HG02798 (cell line): ENCODE measurements around the gene DEDD2.

Experiments
- ATAC-seq: cut with Tn5 transposase; IDR thresholded peaks from one replicate; pipeline ENCODE4 v1.9.1; 2021; ENCODE audit warnings: mild to moderate bottlenecking; ENCODE audit not compliant: unreplicated experiment, poor library complexity

The DEDD2 gene

DNA sequence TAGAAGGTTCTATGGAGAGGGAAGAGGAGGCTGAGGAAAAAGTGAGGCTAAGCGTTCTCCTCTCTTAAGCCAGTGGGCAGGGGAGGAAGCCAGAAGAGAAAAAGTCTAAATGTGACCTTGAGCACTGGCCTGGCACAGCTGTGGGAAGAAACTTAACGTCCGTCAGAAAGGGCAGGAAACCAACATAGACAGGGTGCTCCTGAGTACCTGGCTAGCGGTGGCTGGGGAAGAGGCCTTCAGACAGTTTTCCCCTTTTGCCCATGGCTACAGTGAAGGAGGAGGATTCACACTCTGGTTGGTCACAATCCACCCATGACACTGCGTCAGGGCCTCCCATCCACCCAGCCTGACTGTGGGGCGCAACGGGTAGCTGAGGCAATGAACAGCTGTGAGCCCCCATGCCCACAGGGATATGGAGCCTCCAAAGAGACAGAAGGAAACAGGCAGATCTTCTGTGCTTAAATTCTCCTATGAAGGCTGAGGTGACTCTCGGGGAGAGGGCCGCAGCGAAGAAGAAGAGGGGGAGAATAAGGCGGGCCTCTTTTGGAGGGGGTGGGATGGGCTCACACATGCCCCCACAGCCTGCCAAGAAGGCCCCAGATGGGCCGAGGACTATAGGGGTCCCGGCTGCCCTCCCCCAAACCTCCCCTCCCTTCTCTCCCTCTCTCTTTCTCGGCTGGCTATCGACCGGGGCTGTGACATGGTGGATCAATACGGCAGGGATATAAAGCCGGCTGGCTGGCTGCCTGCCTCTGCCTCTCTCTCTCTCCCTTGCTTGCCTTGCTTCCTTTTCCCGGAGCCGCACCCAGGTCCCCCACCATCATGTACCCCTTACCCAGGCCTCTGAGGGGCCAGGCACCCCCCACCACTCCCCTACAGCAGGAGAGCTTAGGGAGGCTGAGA, 65.4 kb downstream of the DEDD2 start:
- no peak for ATAC-seq

DNA sequence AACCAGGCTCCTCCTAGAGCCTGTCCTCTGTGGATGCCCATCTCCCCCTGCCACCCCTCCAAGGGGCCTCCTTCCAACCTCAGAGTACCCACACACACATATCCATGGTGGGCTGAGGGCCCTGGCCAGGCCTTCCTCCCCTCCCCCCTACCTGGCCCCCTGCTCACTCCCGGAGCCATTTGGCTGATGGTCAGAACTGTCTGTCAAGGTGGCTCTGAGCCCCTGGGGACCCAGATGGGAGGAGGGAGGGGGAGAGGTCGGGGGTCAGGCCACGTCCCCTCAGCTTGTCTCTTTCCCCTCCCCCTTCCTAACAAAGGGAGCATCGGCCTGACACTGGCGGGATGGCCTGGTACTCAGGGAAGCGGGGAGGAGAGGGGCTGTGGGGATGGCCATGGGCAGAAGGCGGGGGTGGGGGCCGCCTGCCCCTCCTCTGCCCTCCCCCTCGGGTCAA, 66.5 kb downstream of the DEDD2 start:
- ATAC-seq, result no peak

DNA sequence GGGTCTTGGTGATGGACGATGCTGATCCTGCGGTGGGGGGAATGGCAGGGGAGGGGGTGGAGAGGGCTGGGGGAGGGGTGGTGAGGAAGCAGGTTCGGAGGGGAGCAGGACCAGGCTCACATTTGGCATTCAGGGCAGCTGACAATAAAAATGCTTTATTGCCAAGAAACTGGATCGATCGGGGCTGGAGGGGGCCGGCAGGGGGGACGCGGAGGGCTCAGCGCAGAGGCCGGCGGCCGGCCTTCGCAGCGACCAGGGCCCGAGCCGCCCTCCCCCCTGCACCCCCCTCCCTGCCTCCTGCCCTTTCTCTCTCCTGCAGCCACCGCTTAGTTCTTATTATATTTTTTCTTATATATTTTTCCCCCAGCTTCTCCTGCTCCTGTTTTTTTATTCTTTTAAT, 67.1 kb downstream of the DEDD2 start:
- no peak for ATAC-seq

DNA sequence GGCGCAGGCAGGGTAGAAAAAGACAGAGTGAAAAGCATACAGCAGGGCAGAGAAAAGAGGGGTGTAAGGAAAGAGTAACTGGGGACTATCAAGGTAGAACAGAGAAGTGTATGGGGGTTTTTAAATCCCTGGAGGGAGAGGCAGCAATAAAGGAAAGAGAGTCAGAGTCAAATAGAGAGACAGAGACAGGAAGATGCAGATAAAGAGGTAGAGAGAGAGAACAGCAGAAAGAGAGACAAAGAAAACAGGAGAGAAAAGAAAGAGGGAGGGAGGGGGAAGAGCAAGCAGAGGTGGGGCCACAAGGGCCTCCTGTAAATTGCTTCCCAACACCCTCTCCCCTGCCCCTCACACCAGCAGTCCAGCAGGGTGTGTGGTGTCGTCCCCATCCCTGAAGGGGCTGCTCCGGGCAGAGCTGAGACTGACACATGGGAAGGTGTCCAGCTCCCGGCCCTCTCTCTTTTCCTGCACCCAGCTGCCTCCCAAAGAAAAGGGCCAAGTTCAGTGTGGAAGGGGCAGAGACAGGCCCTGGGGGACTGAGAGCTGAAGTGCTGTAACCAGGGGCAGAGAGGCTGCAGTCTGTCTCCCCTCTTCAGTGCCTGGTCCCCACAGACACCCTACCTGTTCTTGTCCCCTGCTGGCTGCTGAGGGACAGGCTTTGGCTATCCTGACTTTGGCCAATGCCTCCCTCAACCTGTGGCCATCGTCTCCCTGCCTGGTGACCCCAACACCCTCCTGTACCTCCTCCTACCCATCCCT, 67.9 kb downstream of the DEDD2 start:
- no peak for ATAC-seq
